HL-60 (cell line): ENCODE measurements around the gene ARHGEF11.

ENCODE experiments used
- CTCF ChIP-seq: IDR thresholded peaks from one replicate; pipeline ENCODE4 v1.5.1; 2011; ENCODE audit warnings: low read length, control low read depth, inconsistent platforms; ENCODE audit not compliant: insufficient read depth
- GABPA ChIP-seq: IDR thresholded peaks from 2 replicates; pipeline ENCODE4 v1.6.1; 2012; ENCODE audit warnings: low read depth
- POLR2AphosphoS5 ChIP-seq: IDR thresholded peaks from 2 replicates; pipeline ENCODE4 v1.6.1; 2012; ENCODE audit warnings: low read depth
- REST ChIP-seq: IDR thresholded peaks from 2 replicates; pipeline ENCODE4 v1.6.1; 2012; ENCODE audit warnings: low read depth; ENCODE audit not compliant: insufficient replicate concordance

- TF ChIP-seq POLR2AphosphoS5 (no peak), CTCF (no peak), REST (no peak), GABPA (no peak)
Measured at GRCh38 chr1:156912861-156913808, 132.4 kb downstream of the ARHGEF11 start.
